ENCODE measurements around the gene LTBP1. TPM values are rescaled to one million over a fixed set of nuclear protein-coding genes. Genes with fewer than 3 reads are reported as not detected.

The LTBP1 gene
- total RNA-seq, 1 experiment from 2014 or later: 12.5 TPM

DNA sequence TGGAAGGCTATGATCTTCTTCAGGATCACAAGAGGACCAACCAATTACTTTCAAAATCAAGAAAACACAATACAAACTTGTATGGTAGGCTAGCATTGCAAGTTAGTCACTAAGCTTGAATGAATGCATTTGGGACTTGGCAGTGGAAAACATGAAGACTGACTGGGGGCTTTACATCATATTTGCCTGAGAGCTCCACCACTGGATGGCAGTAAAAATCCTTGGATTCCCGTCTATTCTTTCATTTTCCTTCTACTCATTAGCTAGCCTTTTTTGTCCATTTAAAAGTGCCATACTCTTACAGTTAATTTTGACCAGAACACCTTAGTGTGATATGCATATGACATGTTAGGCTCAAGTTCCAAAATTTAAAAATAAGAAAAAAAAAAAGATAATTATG, 466.2 kb downstream of the LTBP1 start:
- no peak overlapping the region for H3K4me3 ChIP-seq (ENCODE audit: low read depth in 2 of 2, low read length in 2 of 2)
- no peaks in the 10 kb centered on the region for H3K36me3 ChIP-seq (ENCODE audit: control insufficient read depth, insufficient read depth, low read length)
- TF ChIP-seq SIN3A (IDR thresholded peaks at IDR 0.05; ENCODE audit: borderline replicate concordance, insufficient read depth, low read depth, low read length) (no peak), POLR2AphosphoS5 (IDR thresholded peaks at IDR 0.05; ENCODE audit: low read depth, low read length) (no peak), CTCF (IDR thresholded peaks at IDR 0.05) (peak; percentile 59)
- intact Hi-C loops (cut with micrococcal nuclease; ENCODE audit: unreplicated experiment) (loop anchor here (5.0 kb wide), 1 partner anchor 169 kb away; no protein-coding TSS in a partner anchor), in situ Hi-C loops (cut with HindIII; ENCODE audit: low pct_unique_long_range_greater_than_20kb, low sequenced_read_pairs) (no loop called here)
- H3K4me1 ChIP-seq (ENCODE audit: control insufficient read depth, insufficient read depth, low read length): no peaks in the 10 kb centered on the region
- BruUV-seq (replicated peaks): no TSS peak
- ChIA-PET CTCF (interaction anchor here (0.7 kb wide), 1 partner anchor 785 kb away, joined by 9 read pairs; the partner anchor contains the start of gene TTC27), POLR2A (interaction anchor here (0.6 kb wide), 1 partner anchor 428 kb away, joined by 5 read pairs; no protein-coding TSS in a partner anchor)
- DNase-seq (ENCODE audit: low read depth, low spot score) (no peak), ATAC-seq (peak; percentile 45; the same call in 1 of the 2 replicates)
- peaks cover 8% of the 10 kb centered on the region; the same call in 1 of the 2 replicates for H3K9me3 ChIP-seq (ENCODE audit: control insufficient read depth, insufficient read depth, low read depth, low read length)
- no peaks in the 10 kb centered on the region for H3K27me3 ChIP-seq (ENCODE audit: control insufficient read depth, insufficient read depth, low read length)
- H3K27ac ChIP-seq (ENCODE audit: low read length): no peak overlapping the region

DNA sequence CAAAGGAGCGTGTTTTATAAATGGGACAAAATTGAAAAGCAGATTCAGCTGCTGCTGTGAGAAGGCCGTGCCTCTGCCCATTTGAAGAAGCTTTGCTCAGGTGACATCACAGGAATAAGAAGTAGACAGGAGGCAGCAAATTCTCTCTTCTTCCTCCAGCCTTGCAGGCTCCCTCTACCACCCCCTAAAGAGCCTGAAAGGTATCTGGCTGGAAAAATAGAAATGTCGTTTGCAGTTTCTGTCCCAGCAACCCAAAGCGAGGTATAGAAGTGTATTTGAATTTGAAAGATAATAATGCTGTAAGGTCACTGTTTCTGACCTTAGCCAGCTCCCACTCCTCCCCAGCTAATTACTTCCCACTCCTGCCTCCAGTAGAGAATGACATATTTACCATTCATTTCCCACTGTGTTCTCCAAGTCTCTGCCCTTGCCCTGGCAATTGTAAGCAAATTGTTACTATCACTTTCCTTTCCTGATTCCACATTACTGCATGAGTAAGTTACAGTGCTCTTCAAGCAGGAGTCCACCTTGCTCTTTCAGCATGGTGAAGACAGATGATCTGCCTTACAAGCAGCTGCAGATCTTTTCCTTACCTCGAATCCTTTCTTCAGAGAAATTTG, 472.9 kb downstream of the LTBP1 start:
- TF ChIP-seq CTCF (IDR thresholded peaks at IDR 0.05) (0 out of 2 replicates have a peak, but pooled peaks have one; percentile 12), TCF7L2 (IDR thresholded peaks at IDR 0.05; ENCODE audit: low read depth, low read length) (no peak)
- intact Hi-C loops (cut with micrococcal nuclease; ENCODE audit: unreplicated experiment): no loop called here
- H3K9me3 ChIP-seq (ENCODE audit: control insufficient read depth, insufficient read depth, low read depth, low read length): no peaks in the 10 kb centered on the region
- no TSS peak for BruUV-seq (replicated peaks)
- CTCF ChIA-PET: no interaction called here
- in situ Hi-C loops (cut with HindIII; ENCODE audit: low pct_unique_long_range_greater_than_20kb, low sequenced_read_pairs): no loop called here
- no peak overlapping the region for H3K4me3 ChIP-seq (ENCODE audit: low read depth in 2 of 2, low read length in 2 of 2)
- H3K27me3 ChIP-seq (ENCODE audit: control insufficient read depth, insufficient read depth, low read length): no peaks in the 10 kb centered on the region
- DNase-seq (ENCODE audit: low read depth, low spot score): no peak
- no peak overlapping the region for H3K27ac ChIP-seq (ENCODE audit: low read length)
- POLR2A ChIA-PET: no interaction called here
- ATAC-seq: no peak
- no peaks in the 10 kb centered on the region for H3K4me1 ChIP-seq (ENCODE audit: control insufficient read depth, insufficient read depth, low read length)
- H3K36me3 ChIP-seq (ENCODE audit: control insufficient read depth, insufficient read depth, low read length): no peaks in the 10 kb centered on the region

GRCh38 chr2:33420726-33421125, 474.0 kb downstream of the LTBP1 start:
- no peak overlapping the region for H3K27ac ChIP-seq (ENCODE audit: low read length)
- no peaks in the 10 kb centered on the region for H3K36me3 ChIP-seq (ENCODE audit: control insufficient read depth, insufficient read depth, low read length)
- no peak overlapping the region for H3K4me3 ChIP-seq (ENCODE audit: low read depth in 2 of 2, low read length in 2 of 2)
- H3K9me3 ChIP-seq (ENCODE audit: control insufficient read depth, insufficient read depth, low read depth, low read length): no peaks in the 10 kb centered on the region
- POLR2A ChIA-PET: no interaction called here
- H3K4me1 ChIP-seq (ENCODE audit: control insufficient read depth, insufficient read depth, low read length): no peaks in the 10 kb centered on the region
- no TSS peak for BruUV-seq (replicated peaks)
- DNase-seq (ENCODE audit: low read depth, low spot score) (no peak), ATAC-seq (no peak)
- TF ChIP-seq SIN3A (IDR thresholded peaks at IDR 0.05; ENCODE audit: borderline replicate concordance, insufficient read depth, low read depth, low read length) (no peak), CTCF (IDR thresholded peaks at IDR 0.05) (no peak), POLR2AphosphoS5 (IDR thresholded peaks at IDR 0.05; ENCODE audit: low read depth, low read length) (no peak), TCF7L2 (IDR thresholded peaks at IDR 0.05; ENCODE audit: low read depth, low read length) (no peak)
- TF ChIP-seq, protein P1, sequence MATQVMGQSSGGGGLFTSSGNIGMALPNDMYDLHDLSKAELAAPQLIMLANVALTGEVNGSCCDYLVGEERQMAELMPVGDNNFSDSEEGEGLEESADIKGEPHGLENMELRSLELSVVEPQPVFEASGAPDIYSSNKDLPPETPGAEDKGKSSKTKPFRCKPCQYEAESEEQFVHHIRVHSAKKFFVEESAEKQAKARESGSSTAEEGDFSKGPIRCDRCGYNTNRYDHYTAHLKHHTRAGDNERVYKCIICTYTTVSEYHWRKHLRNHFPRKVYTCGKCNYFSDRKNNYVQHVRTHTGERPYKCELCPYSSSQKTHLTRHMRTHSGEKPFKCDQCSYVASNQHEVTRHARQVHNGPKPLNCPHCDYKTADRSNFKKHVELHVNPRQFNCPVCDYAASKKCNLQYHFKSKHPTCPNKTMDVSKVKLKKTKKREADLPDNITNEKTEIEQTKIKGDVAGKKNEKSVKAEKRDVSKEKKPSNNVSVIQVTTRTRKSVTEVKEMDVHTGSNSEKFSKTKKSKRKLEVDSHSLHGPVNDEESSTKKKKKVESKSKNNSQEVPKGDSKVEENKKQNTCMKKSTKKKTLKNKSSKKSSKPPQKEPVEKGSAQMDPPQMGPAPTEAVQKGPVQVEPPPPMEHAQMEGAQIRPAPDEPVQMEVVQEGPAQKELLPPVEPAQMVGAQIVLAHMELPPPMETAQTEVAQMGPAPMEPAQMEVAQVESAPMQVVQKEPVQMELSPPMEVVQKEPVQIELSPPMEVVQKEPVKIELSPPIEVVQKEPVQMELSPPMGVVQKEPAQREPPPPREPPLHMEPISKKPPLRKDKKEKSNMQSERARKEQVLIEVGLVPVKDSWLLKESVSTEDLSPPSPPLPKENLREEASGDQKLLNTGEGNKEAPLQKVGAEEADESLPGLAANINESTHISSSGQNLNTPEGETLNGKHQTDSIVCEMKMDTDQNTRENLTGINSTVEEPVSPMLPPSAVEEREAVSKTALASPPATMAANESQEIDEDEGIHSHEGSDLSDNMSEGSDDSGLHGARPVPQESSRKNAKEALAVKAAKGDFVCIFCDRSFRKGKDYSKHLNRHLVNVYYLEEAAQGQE (IDR thresholded peaks at IDR 0.05; ENCODE audit: insufficient read depth in 1 of 2, low read depth in 2 of 2, low read length in 1 of 2): no peak
- no peaks in the 10 kb centered on the region for H3K27me3 ChIP-seq (ENCODE audit: control insufficient read depth, insufficient read depth, low read length)
- CTCF ChIA-PET: no interaction called here
- in situ Hi-C loops (cut with HindIII; ENCODE audit: low pct_unique_long_range_greater_than_20kb, low sequenced_read_pairs) (no loop called here), intact Hi-C loops (cut with micrococcal nuclease; ENCODE audit: unreplicated experiment) (no loop called here)

Measured in Panc1 (cell line).